Loucy (cell line): ENCODE results near the gene CCL17.

Source experiments
- H2AFZ ChIP-seq: fragments of 200-600 bp; sonication (generic); 2 replicates; pipeline ENCODE4 v1.6.0; 2016; ENCODE audit warnings: antibody characterized with exemption, mild to moderate bottlenecking, low read length, moderate library complexity
- H3F3A ChIP-seq: fragments of 200-600 bp; 2 replicates; pipeline ENCODE4 v1.6.0; 2016; ENCODE audit warnings: antibody characterized with exemption, low read depth, mild to moderate bottlenecking
- H3K27me3 ChIP-seq: fragments of 200-600 bp; sonication (generic); 2 replicates; pipeline ENCODE4 v1.6.1; 2014; ENCODE audit warnings: low read length, mild to moderate bottlenecking; ENCODE audit not compliant: insufficient read depth, poor library complexity, severe bottlenecking
- H3K36me3 ChIP-seq: fragments of 200-600 bp; sonication (generic); 2 replicates; pipeline ENCODE4 v1.6.1; 2016; ENCODE audit warnings: low read length; ENCODE audit not compliant: insufficient read depth
- H3K4me1 ChIP-seq: fragments of 200-600 bp; sonication (generic); 2 replicates; pipeline ENCODE4 v1.5.1; 2014; ENCODE audit warnings: low read length, mild to moderate bottlenecking; ENCODE audit not compliant: insufficient read depth, poor library complexity, severe bottlenecking
- H3K4me2 ChIP-seq: fragments of 200-600 bp; sonication (generic); 2 replicates; pipeline ENCODE4 v1.6.0; 2014; ENCODE audit warnings: antibody characterized with exemption, low read length, low read depth, mild to moderate bottlenecking; ENCODE audit not compliant: poor library complexity, severe bottlenecking
- H3K4me3 ChIP-seq: fragments of 200-600 bp; sonication (generic); 2 replicates; pipeline ENCODE4 v1.5.1; 2014; ENCODE audit warnings: low read length, mild to moderate bottlenecking, mixed read lengths; ENCODE audit not compliant: poor library complexity, severe bottlenecking
- H3K79me2 ChIP-seq: fragments of 200-600 bp; sonication (generic); 2 replicates; pipeline ENCODE4 v1.6.1; 2014; ENCODE audit warnings: low read length; ENCODE audit not compliant: insufficient read depth
- H3K9ac ChIP-seq: fragments of 200-600 bp; sonication (generic); 2 replicates; pipeline ENCODE4 v1.6.0; 2014; ENCODE audit warnings: mild to moderate bottlenecking, low read depth, low read length, moderate library complexity; ENCODE audit not compliant: poor library complexity, severe bottlenecking
- H3K9me2 ChIP-seq: fragments of 200-600 bp; sonication (generic); replicated peaks from 2 replicates; pipeline ENCODE4 v1.6.1; 2016; ENCODE audit warnings: low read depth, low read length, mixed read lengths
- H3K9me3 ChIP-seq: fragments of 200-600 bp; sonication (generic); 2 replicates; pipeline ENCODE4 v1.6.1; 2014; ENCODE audit warnings: mild to moderate bottlenecking, antibody characterized with exemption, low read length, low read depth; ENCODE audit not compliant: insufficient read depth
- H4K20me1 ChIP-seq: fragments of 200-600 bp; sonication (generic); 2 replicates; pipeline ENCODE4 v1.6.0; 2014; ENCODE audit warnings: antibody characterized with exemption, low read length, mild to moderate bottlenecking; ENCODE audit not compliant: insufficient read depth, poor library complexity, severe bottlenecking
- EZH2phosphoT487 ChIP-seq: fragments of 200-600 bp; IDR thresholded peaks from 2 replicates; pipeline ENCODE4 v1.6.1; 2018; ENCODE audit warnings: antibody characterized with exemption, mild to moderate bottlenecking, moderate library complexity, borderline replicate concordance
- TF ChIP-seq, protein P1 (sequence below): fragments of 200-600 bp; sonication (generic); conservative IDR thresholded peaks from 2 replicates; pipeline ENCODE4 v1.5.1; 2014; ENCODE audit warnings: mild to moderate bottlenecking, antibody characterized with exemption, low read length

The CCL17 gene

DNA sequence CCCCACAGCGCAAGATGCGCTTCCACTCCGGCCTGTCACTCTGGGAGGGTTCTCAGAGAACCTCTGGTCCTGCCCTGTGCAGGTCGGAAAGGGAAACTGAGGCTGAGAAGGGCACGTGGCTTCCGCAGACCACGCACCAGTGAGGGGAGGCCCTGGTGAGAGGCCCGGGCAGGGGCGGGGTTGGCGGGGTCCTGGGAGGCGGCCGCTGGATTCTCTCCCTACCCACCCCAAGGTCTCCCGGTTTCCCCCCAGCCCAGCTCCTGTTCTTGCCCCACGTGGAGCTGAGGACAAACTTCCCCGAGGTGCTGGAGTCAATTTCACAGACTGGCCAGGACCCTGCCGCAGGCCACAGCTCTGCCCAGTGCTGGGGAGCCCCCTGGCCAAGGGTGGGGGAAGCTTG lies 11.5 kb downstream of the CCL17 start:
- Histone ChIP-seq H3K9ac (no peak overlapping the region), H3K9me2 (no peaks in the 10 kb centered on the region), H3K79me2 (no peaks in the 10 kb centered on the region), H3K36me3 (no peaks in the 10 kb centered on the region), H3F3A (no peaks in the 10 kb centered on the region), H3K9me3 (no peaks in the 10 kb centered on the region), H3K4me2 (no peak overlapping the region), H4K20me1 (no peaks in the 10 kb centered on the region), H3K27me3 (no peaks in the 10 kb centered on the region), H2AFZ (no peak overlapping the region; the same call in 1 of the 2 replicates), H3K4me1 (peaks cover 18% of the 10 kb centered on the region), H3K4me3 (no peak overlapping the region)
- TF ChIP-seq, protein P1, sequence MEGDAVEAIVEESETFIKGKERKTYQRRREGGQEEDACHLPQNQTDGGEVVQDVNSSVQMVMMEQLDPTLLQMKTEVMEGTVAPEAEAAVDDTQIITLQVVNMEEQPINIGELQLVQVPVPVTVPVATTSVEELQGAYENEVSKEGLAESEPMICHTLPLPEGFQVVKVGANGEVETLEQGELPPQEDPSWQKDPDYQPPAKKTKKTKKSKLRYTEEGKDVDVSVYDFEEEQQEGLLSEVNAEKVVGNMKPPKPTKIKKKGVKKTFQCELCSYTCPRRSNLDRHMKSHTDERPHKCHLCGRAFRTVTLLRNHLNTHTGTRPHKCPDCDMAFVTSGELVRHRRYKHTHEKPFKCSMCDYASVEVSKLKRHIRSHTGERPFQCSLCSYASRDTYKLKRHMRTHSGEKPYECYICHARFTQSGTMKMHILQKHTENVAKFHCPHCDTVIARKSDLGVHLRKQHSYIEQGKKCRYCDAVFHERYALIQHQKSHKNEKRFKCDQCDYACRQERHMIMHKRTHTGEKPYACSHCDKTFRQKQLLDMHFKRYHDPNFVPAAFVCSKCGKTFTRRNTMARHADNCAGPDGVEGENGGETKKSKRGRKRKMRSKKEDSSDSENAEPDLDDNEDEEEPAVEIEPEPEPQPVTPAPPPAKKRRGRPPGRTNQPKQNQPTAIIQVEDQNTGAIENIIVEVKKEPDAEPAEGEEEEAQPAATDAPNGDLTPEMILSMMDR = no peak
- TF ChIP-seq EZH2phosphoT487 = no peak

DNA sequence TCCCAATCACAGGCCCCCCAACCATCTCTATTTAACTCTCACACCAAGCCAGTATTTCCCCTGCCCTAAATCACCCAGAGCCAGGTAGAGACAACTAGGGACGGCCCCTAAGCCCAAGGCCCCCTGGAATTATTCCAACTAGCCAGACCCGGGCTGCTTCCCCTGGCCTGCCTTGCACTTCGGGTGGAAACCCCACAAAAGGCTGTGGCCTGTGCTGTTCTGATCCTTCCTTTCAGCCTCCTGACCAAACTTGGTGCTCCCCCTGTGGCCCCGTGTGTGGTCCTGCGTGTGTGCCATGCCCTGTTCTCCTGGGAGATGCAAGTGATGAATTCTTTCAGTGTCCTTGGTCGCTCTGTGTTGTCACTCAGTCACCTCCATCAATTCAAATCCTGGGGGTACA lies 14.9 kb downstream of the CCL17 start:
- Histone ChIP-seq H3F3A (no peaks in the 10 kb centered on the region), H3K9me3 (no peaks in the 10 kb centered on the region), H3K4me3 (no peak overlapping the region), H3K79me2 (no peaks in the 10 kb centered on the region), H3K4me1 (peaks cover 18% of the 10 kb centered on the region), H3K9me2 (no peaks in the 10 kb centered on the region), H3K36me3 (no peaks in the 10 kb centered on the region), H4K20me1 (no peaks in the 10 kb centered on the region), H3K9ac (peak overlapping the region; percentile 6), H2AFZ (no peak overlapping the region), H3K4me2 (peak overlapping the region; percentile 36), H3K27me3 (no peaks in the 10 kb centered on the region)
- TF ChIP-seq, protein P1 = no peak
- no peak for TF ChIP-seq EZH2phosphoT487

DNA sequence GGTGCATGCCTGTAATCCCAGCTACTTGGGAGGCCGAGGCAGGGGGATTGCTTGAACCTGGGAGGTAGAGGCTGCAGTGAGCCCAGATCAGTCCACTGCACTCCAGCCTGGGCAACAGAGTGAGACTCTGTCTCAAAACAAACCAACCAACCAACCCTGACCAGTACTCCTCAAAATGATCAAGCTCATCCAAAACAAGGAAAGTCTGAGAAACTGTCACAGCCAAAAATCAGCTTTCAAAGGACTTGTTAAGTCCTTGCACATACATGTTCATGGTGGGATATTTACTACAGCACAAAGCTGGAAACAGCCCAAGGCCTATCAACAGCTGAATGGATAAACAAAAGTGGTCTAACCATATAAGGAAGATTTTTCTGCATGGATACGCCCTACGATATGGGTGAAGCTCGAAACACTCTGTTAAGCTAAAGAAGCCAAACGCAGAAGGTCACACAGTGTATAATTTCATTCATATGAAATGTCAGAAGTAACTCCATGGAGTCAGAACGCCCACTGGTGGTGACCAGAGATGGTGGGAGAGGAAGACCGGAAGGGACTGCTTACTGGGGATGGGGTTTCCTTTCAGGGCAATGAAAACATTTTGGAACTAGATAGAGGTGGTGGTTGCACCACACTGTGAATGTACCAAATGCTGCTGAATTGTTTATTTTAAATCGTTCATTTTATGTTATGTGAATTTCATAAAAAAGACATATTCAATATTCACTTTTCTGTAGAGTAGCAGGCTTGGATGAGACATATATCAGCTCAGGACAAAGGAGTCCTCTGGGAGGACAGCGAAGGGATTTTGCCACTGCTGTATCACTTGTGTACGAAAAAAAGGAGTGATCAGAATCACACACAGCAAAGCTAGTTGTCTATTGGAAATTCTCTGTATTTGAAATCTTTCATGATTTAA lies 17.7 kb downstream of the CCL17 start:
- no peaks in the 10 kb centered on the region for H3F3A ChIP-seq
- H3K27me3 ChIP-seq = no peaks in the 10 kb centered on the region
- no peaks in the 10 kb centered on the region for H3K79me2 ChIP-seq
- H3K4me3 ChIP-seq = no peak overlapping the region
- H4K20me1 ChIP-seq = no peaks in the 10 kb centered on the region
- no peak overlapping the region for H3K9ac ChIP-seq
- H3K4me2 ChIP-seq = no peak overlapping the region
- TF ChIP-seq, protein P1 = peak; percentile 68
- no peak for TF ChIP-seq EZH2phosphoT487
- H3K9me3 ChIP-seq = no peaks in the 10 kb centered on the region
- no peaks in the 10 kb centered on the region; the same call in 1 of the 2 replicates for H3K36me3 ChIP-seq
- no peak overlapping the region for H2AFZ ChIP-seq
- H3K4me1 ChIP-seq = peaks cover 9% of the 10 kb centered on the region
- H3K9me2 ChIP-seq = no peaks in the 10 kb centered on the region
